ENCODE results near the gene PPRC1.

DNA sequence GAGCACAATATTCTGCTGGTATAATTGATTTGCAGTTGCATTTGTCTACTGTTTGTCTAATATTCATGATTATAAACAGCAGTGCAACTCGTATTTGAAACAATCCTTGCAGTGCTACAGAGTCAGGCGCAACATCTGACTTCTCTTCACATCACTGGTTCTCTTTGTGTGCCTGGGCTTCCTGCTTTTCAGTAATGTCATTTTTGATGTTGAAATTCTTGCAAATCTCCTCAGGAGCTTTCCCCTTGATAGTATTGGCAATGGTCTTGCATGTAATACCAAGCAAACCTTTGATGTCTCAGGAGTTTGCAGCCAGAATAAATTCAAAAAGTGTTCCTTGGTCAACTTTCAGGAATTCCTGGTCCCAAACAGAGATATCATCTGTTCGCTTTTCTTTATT lies 47.5 kb upstream of the PPRC1 start:
- TF ChIP-seq, protein P1, sequence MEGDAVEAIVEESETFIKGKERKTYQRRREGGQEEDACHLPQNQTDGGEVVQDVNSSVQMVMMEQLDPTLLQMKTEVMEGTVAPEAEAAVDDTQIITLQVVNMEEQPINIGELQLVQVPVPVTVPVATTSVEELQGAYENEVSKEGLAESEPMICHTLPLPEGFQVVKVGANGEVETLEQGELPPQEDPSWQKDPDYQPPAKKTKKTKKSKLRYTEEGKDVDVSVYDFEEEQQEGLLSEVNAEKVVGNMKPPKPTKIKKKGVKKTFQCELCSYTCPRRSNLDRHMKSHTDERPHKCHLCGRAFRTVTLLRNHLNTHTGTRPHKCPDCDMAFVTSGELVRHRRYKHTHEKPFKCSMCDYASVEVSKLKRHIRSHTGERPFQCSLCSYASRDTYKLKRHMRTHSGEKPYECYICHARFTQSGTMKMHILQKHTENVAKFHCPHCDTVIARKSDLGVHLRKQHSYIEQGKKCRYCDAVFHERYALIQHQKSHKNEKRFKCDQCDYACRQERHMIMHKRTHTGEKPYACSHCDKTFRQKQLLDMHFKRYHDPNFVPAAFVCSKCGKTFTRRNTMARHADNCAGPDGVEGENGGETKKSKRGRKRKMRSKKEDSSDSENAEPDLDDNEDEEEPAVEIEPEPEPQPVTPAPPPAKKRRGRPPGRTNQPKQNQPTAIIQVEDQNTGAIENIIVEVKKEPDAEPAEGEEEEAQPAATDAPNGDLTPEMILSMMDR (IDR thresholded peaks at IDR 0.05), result no peak
- TF ChIP-seq, protein P2, sequence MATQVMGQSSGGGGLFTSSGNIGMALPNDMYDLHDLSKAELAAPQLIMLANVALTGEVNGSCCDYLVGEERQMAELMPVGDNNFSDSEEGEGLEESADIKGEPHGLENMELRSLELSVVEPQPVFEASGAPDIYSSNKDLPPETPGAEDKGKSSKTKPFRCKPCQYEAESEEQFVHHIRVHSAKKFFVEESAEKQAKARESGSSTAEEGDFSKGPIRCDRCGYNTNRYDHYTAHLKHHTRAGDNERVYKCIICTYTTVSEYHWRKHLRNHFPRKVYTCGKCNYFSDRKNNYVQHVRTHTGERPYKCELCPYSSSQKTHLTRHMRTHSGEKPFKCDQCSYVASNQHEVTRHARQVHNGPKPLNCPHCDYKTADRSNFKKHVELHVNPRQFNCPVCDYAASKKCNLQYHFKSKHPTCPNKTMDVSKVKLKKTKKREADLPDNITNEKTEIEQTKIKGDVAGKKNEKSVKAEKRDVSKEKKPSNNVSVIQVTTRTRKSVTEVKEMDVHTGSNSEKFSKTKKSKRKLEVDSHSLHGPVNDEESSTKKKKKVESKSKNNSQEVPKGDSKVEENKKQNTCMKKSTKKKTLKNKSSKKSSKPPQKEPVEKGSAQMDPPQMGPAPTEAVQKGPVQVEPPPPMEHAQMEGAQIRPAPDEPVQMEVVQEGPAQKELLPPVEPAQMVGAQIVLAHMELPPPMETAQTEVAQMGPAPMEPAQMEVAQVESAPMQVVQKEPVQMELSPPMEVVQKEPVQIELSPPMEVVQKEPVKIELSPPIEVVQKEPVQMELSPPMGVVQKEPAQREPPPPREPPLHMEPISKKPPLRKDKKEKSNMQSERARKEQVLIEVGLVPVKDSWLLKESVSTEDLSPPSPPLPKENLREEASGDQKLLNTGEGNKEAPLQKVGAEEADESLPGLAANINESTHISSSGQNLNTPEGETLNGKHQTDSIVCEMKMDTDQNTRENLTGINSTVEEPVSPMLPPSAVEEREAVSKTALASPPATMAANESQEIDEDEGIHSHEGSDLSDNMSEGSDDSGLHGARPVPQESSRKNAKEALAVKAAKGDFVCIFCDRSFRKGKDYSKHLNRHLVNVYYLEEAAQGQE (IDR thresholded peaks at IDR 0.05; ENCODE audit: insufficient read depth in 1 of 2, low read depth in 2 of 2, low read length in 1 of 2), result no peak
- TF ChIP-seq POLR2AphosphoS5 (IDR thresholded peaks at IDR 0.05; ENCODE audit: low read depth, low read length) (no peak), TCF7L2 (IDR thresholded peaks at IDR 0.05; ENCODE audit: low read depth, low read length) (no peak), SIN3A (IDR thresholded peaks at IDR 0.05; ENCODE audit: borderline replicate concordance, insufficient read depth, low read depth, low read length) (no peak)
